ENCODE results near the gene CTNNBL1.

Gene CTNNBL1

GRCh38 chr20:37905671-37906613 lies 212.1 kb downstream of the CTNNBL1 start:
- no peak for DNase-seq

GRCh38 chr20:37907330-37907676 lies 213.5 kb downstream of the CTNNBL1 start:
- no peak for DNase-seq

GRCh38 chr20:37907677-37908401 lies 214.0 kb downstream of the CTNNBL1 start:
- no peak for DNase-seq

GRCh38 chr20:37911261-37911660 lies 217.4 kb downstream of the CTNNBL1 start:
- no peak for DNase-seq

GRCh38 chr20:37911838-37912281 lies 218.0 kb downstream of the CTNNBL1 start:
- no peak for DNase-seq

- no peak for DNase-seq
Observed at GRCh38 chr20:37912874-37913273, 219.0 kb downstream of the CTNNBL1 start.

- DNase-seq = no peak
Observed at GRCh38 chr20:37913567-37914366, 219.9 kb downstream of the CTNNBL1 start.

- DNase-seq = no peak
Observed at GRCh38 chr20:37914367-37914671, 220.5 kb downstream of the CTNNBL1 start.

GRCh38 chr20:37914672-37915433 lies 221.0 kb downstream of the CTNNBL1 start:
- no peak for DNase-seq

GRCh38 chr20:37915434-37915787 lies 221.6 kb downstream of the CTNNBL1 start:
- no peak for DNase-seq

GRCh38 chr20:37915800-37916570 lies 222.2 kb downstream of the CTNNBL1 start:
- no peak for DNase-seq

GRCh38 chr20:37917461-37917860 lies 223.6 kb downstream of the CTNNBL1 start:
- DNase-seq = no peak

- DNase-seq = no peak
Observed at GRCh38 chr20:37918035-37918434, 224.2 kb downstream of the CTNNBL1 start.

- no peak for DNase-seq
Observed at GRCh38 chr20:37919389-37920040, 225.7 kb downstream of the CTNNBL1 start.

GRCh38 chr20:37920270-37920669 lies 226.4 kb downstream of the CTNNBL1 start:
- DNase-seq = no peak

GRCh38 chr20:37920679-37921322 lies 227.0 kb downstream of the CTNNBL1 start:
- DNase-seq = no peak

GRCh38 chr20:37921341-37921929 lies 227.6 kb downstream of the CTNNBL1 start:
- DNase-seq = no peak
